Measurements from ENCODE around the gene MYH6. TPM values are rescaled to one million over a fixed set of nuclear protein-coding genes. Genes with fewer than 3 reads are reported as not detected.
A peak's percentile ranks its signal among the peaks of the same experiment; 100 is the strongest.

Gene MYH6
- total and polyA plus RNA-seq, 12 donors: 76.6 to 7,525 (median 314) TPM

DNA sequence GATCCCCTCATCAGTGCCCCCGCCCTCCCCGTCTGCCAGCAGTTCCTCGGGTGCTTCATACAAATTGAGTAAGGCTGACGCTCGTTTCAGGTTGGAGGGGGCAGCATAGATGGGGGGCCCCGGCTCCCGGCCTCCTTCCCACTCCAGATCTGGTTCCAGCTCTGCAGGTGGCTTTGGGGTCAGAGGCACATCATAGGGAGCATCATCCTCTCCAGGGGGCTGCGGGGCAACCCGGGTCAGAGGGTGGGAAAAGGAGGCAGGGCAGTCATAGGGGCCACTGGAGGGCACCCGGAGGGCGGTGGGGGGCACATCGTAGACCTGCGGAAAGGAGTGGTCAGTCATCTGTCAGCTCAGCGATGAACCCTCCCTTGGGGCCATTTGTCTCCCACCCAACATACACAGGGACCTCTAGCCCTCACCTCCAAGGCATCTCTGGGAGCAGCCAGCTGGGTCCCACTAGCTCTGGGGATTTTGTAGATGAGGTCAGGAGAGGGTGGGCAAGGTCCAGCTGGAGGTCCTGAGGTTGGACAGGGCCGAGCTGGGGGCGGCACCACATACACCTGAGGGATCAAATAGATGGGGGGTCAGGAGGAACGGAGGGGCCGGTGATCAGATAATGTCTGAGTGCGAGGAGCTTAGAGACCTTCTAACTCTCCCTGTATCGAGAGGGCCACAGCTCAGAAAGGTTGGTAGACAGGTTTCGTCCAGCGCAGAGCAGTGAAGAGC, 48.2 kb downstream of the MYH6 start:
- Histone ChIP-seq H3K4me1 (peaks cover 0 to 22% (median 6%) of the 10 kb centered on the region in 9 donors), H3K36me3 (peaks cover 0 to 20% (median 0%) of the 10 kb centered on the region in 9 donors), H3K27me3 (peaks cover 0 to 21% (median 9%) of the 10 kb centered on the region in 7 donors), H3K4me3 (no peak overlapping the region), H3K9me3 (no peaks in the 10 kb centered on the region), H3K27ac (no peak overlapping the region)
- ATAC-seq: peak in 1 of 8 donors; percentile 22
- TF ChIP-seq, protein P1, sequence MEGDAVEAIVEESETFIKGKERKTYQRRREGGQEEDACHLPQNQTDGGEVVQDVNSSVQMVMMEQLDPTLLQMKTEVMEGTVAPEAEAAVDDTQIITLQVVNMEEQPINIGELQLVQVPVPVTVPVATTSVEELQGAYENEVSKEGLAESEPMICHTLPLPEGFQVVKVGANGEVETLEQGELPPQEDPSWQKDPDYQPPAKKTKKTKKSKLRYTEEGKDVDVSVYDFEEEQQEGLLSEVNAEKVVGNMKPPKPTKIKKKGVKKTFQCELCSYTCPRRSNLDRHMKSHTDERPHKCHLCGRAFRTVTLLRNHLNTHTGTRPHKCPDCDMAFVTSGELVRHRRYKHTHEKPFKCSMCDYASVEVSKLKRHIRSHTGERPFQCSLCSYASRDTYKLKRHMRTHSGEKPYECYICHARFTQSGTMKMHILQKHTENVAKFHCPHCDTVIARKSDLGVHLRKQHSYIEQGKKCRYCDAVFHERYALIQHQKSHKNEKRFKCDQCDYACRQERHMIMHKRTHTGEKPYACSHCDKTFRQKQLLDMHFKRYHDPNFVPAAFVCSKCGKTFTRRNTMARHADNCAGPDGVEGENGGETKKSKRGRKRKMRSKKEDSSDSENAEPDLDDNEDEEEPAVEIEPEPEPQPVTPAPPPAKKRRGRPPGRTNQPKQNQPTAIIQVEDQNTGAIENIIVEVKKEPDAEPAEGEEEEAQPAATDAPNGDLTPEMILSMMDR (IDR thresholded peaks at IDR 0.05): no peak
- DNase-seq: no peak
- 88 to 92% methylated on average over 21 to 22 of the region's 22 CpGs for WGBS, 2 donors
- intact Hi-C loops (cut with DNase I): no loop called here

DNA sequence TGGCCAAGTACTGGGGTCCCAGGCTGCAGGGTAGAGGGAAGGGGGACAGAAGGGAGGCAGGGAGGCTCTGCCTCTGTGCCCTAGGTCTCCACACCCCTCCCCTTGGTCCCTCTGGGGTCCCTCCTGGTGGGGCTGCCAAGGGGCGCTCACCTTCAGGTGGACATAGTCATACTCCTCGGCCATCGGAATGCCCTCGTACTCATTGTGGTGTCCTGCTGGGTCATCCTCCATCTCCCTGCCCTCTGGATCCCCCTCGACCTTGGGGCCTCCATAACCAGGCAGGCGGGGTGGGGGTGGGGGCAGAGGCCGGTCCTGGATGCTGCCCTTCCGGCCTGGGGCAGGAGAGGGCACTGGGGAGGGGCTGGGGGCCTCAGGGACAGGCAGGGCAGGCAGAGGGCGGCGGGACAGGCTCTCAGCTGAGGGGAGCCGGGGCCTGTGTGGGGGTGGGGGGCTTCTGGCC, 48.9 kb downstream of the MYH6 start:
- no peaks in the 10 kb centered on the region for H3K9me3 ChIP-seq
- DNase-seq (no peak), ATAC-seq (peak in 1 of 8 donors; percentile 6)
- H3K4me1 ChIP-seq: peaks cover 0 to 22% (median 6%) of the 10 kb centered on the region in 9 donors
- intact Hi-C loops (cut with DNase I): no loop called here
- no peak overlapping the region for H3K4me3 ChIP-seq
- 81 to 84% methylated on average over 11 of the region's 11 CpGs for WGBS, 2 donors
- H3K27me3 ChIP-seq: peaks cover 0 to 19% (median 2%) of the 10 kb centered on the region in 7 donors
- H3K27ac ChIP-seq: no peak overlapping the region
- TF ChIP-seq, protein P1 (IDR thresholded peaks at IDR 0.05): no peak
- H3K36me3 ChIP-seq: peaks cover 0 to 20% (median 0%) of the 10 kb centered on the region in 9 donors

DNA sequence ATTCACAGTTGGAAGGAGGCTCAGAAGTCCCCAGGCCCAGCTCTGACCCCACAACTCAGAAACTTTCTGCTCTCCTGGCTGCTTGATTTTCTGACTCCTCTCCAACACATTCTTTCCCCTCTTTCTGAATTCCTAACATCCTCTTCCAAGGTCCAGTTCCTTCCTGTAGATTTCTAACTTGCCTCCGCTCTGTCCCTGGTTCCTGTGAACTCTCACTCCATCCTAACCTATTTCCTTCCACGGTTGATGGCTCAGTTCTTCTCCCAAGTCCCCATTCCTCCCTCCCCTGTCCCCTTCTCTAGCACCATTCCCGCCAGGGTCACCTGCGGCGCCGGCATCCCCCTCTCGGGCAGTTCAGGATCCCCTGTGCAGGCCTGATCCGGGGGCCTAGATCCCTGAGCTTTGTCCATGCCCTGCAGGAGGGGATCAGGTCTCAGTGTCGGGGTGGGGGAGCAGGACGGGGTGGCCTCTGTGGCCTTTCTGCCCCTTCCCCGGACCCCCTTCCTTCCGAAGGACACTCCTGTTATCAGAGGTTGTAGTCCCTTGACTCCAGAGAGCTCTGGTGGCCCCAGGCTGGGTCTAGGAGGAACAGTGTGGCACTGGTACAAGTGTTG, 49.4 kb downstream of the MYH6 start:
- no peak overlapping the region for H3K4me3 ChIP-seq
- peaks cover 0 to 19% (median 0%) of the 10 kb centered on the region in 7 donors for H3K27me3 ChIP-seq
- H3K9me3 ChIP-seq: no peaks in the 10 kb centered on the region
- WGBS, 2 donors: 81 to 85% methylated on average over 12 of the region's 12 CpGs
- TF ChIP-seq, protein P1 (IDR thresholded peaks at IDR 0.05): no peak
- intact Hi-C loops (cut with DNase I): no loop called here
- peaks cover 0 to 20% (median 0%) of the 10 kb centered on the region in 9 donors for H3K36me3 ChIP-seq
- DNase-seq (no peak), ATAC-seq (peak in 1 of 8 donors; percentile 14)
- no peak overlapping the region for H3K27ac ChIP-seq
- H3K4me1 ChIP-seq: peaks cover 0 to 16% (median 3%) of the 10 kb centered on the region in 9 donors

DNA sequence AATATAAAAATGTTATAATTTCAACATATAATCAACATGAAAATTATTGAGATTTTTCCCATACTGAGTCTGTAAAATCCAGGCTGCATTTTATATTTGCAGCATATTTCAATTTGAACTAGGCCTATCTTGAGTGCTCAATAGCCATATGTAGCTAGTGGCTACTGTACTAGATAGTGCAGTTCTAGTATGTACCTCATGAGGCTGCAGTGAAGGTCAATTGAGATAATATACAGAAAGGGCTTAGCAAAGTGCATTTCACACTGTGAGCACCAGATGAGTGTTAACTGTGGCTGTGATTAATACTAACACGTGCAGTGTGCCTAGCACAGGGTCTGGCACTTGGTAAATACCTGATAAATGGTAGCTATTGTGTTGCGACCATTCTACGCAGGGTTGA, 50.0 kb downstream of the MYH6 start:
- DNase-seq (no peak), ATAC-seq (peak in 4 of 8 donors; percentile 36 to 69 (median 48))
- intact Hi-C loops (cut with DNase I): no loop called here
- H3K36me3 ChIP-seq: peaks cover 0 to 20% (median 0%) of the 10 kb centered on the region in 9 donors
- H3K4me3 ChIP-seq: no peak overlapping the region
- TF ChIP-seq, protein P1 (IDR thresholded peaks at IDR 0.05): peak in 1 of 9 donors; percentile 11
- WGBS, 2 donors: 68 to 73% methylated on average over 3 of the region's 3 CpGs
- no peaks in the 10 kb centered on the region for H3K9me3 ChIP-seq
- H3K27ac ChIP-seq: no peak overlapping the region
- H3K27me3 ChIP-seq: peaks cover 0 to 17% (median 0%) of the 10 kb centered on the region in 7 donors
- peaks cover 0 to 13% (median 0%) of the 10 kb centered on the region in 9 donors for H3K4me1 ChIP-seq

Measured in heart right ventricle (tissue), 16 donors.